A673 (cell line): ENCODE measurements around the gene HTR3A. TPM values are rescaled to one million over a fixed set of nuclear protein-coding genes. Genes with fewer than 3 reads are reported as not detected.

Source experiments
- BruUV-seq: library from RNA; stranded (reverse); fragments of 400-500 nt; replicated peaks from 2 replicates; lab custom pipeline; 2021; lab: Mats Ljungman, UMichigan
- CTCF ChIA-PET: fragments of 300-600 bp; sonication (Branson Sonifier 250); formaldehyde crosslinking; loops from one replicate; lab custom pipeline; 2022; ENCODE audit warnings: antibody characterized with exemption; lab: Charles Lee
- POLR2A ChIA-PET: fragments of 300-600 bp; sonication (Branson Sonifier 250); formaldehyde crosslinking; loops from one replicate; lab custom pipeline; 2022; ENCODE audit warnings: antibody characterized with exemption; ENCODE audit not compliant: low non-redundant PET; lab: Charles Lee
- DNase-seq: peaks from one replicate; pipeline ENCODE4 v3.0.0-alpha.2; 2015; ENCODE audit warnings: low spot score
- H3K27ac ChIP-seq: fragments of 200-600 bp; sonication (generic); 2 replicates; pipeline ENCODE4 v1.5.1; 2016; ENCODE audit warnings: mixed run types, low read depth, mild to moderate bottlenecking, mixed read lengths, antibody characterized with exemption, low read length; ENCODE audit not compliant: poor library complexity, severe bottlenecking
- H3K27me3 ChIP-seq: fragments of 200-600 bp; sonication (generic); replicated peaks from 2 replicates; pipeline ENCODE4 v1.6.1; 2017; ENCODE audit warnings: mixed run types, low read depth, mild to moderate bottlenecking, mixed read lengths, antibody characterized with exemption, low read length; ENCODE audit not compliant: insufficient read depth, poor library complexity
- H3K36me3 ChIP-seq: fragments of 200-600 bp; sonication (generic); 2 replicates; pipeline ENCODE4 v1.6.1; 2016; ENCODE audit warnings: mixed run types, mild to moderate bottlenecking, mixed read lengths, antibody characterized with exemption, low read length; ENCODE audit not compliant: insufficient read depth, poor library complexity, severe bottlenecking
- H3K4me1 ChIP-seq: fragments of 200-600 bp; sonication (generic); 2 replicates; pipeline ENCODE4 v1.6.1; 2017; ENCODE audit warnings: mixed run types, mild to moderate bottlenecking, mixed read lengths, antibody characterized with exemption, low read length; ENCODE audit not compliant: insufficient read depth, poor library complexity, severe bottlenecking
- H3K4me3 ChIP-seq: fragments of 200-600 bp; sonication (generic); 2 replicates; pipeline ENCODE4 v1.5.1; 2016; ENCODE audit warnings: low read depth, mixed run types, mild to moderate bottlenecking, mixed read lengths, low read length; ENCODE audit not compliant: poor library complexity, severe bottlenecking
- H3K9me3 ChIP-seq: fragments of 200-600 bp; sonication (generic); 2 replicates; pipeline ENCODE4 v1.6.1; 2016; ENCODE audit warnings: mixed run types, low read depth, mild to moderate bottlenecking, mixed read lengths, antibody characterized with exemption, low read length; ENCODE audit not compliant: poor library complexity, severe bottlenecking
- EZH2 ChIP-seq: fragments of 200-600 bp; sonication (generic); IDR thresholded peaks from 2 replicates; pipeline ENCODE4 v1.6.1; 2017; ENCODE audit warnings: borderline replicate concordance, low read depth, mild to moderate bottlenecking, mixed read lengths, antibody characterized with exemption, low read length; ENCODE audit not compliant: poor library complexity, severe bottlenecking
- intact Hi-C: fragments of 100-400 bp; cut with micrococcal nuclease; formaldehyde crosslinking; loops from one replicate; pipeline ENCODE4 v1.10.0; 2022; ENCODE audit not compliant: unreplicated experiment
- total RNA-seq: library from RNA; stranded (reverse); gene quantifications from 2 replicates; pipeline ENCODE4 v1.2.3, GENCODE V29; 2021
- TF ChIP-seq, protein P1 (sequence below): fragments of 300-800, 200-600 bp; sonication (generic); conservative IDR thresholded peaks from 2 replicates; pipeline ENCODE4 v1.5.1; 2017; ENCODE audit warnings: low read depth, mild to moderate bottlenecking, antibody characterized with exemption, low read length, moderate library complexity, mixed read lengths

Gene HTR3A
- total RNA-seq, 1 experiment from 2014 or later, result not detected

DNA sequence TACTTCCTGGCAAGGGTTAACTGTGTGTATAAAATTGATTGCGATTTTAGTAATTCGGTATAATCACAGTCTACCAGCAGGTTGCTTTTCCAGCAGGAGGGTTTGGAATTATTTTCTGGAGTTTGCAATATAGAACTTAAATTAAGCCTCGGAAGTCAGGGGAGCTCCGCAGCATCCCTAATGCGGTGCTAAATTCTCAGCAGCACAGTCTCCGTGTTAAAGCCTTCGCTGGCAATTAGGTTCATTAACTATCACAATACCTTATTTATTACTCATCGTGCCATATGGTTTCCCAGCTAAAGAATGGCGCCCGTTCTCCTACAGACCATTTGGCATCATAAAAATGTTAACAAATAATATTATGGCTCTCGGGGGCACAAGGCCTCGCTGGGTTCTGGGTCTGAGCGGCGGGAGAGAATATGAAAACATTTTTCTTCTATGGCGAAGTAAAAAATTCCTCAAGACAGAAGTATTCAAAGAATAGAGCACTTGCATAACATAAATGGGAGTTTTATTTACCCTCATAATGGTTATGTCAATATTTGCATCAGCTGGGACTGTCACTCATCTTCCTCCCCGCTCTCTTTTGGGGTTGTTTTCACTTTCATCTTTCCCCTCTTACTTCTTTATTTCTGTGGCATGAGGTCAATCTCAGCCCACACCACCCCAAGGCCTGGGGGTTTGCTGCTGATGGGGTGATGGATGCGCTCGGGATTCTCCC is 56.5 kb downstream of the HTR3A start:
- no peaks in the 10 kb centered on the region for H3K27me3 ChIP-seq
- POLR2A ChIA-PET, result interaction anchor here (0.5 kb wide), 1 partner anchor 416 kb away, joined by 3 read pairs; no protein-coding TSS in a partner anchor
- intact Hi-C loops, result no loop called here

DNA sequence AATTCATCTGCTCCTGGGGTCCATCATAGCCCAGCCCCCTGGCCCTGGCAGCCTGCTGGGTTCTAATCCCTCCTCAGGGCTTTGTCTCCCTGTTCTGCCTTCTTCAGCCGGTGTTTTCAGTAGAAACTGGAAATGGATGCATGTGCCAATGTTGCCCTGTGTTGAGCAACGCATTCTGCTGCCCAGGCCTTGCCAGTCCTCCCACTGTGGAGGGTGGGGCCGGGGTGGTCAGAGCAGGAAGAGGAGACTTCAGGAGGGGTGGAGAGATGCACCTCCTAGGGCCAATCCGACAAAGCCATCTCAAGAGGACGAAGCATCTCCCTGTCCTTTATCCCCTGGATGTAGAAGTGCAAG is 57.0 kb downstream of the HTR3A start:
- Histone ChIP-seq H3K27ac (no peak overlapping the region), H3K9me3 (no peaks in the 10 kb centered on the region), H3K36me3 (no peaks in the 10 kb centered on the region), H3K27me3 (no peaks in the 10 kb centered on the region), H3K4me3 (no peak overlapping the region), H3K4me1 (peaks cover 15% of the 10 kb centered on the region)
- DNase-seq, result no peak
- intact Hi-C loops, result no loop called here
- no TSS peak for BruUV-seq
- ChIA-PET CTCF (no interaction called here), POLR2A (no interaction called here)
- no peak for TF ChIP-seq EZH2
- TF ChIP-seq, protein P1, sequence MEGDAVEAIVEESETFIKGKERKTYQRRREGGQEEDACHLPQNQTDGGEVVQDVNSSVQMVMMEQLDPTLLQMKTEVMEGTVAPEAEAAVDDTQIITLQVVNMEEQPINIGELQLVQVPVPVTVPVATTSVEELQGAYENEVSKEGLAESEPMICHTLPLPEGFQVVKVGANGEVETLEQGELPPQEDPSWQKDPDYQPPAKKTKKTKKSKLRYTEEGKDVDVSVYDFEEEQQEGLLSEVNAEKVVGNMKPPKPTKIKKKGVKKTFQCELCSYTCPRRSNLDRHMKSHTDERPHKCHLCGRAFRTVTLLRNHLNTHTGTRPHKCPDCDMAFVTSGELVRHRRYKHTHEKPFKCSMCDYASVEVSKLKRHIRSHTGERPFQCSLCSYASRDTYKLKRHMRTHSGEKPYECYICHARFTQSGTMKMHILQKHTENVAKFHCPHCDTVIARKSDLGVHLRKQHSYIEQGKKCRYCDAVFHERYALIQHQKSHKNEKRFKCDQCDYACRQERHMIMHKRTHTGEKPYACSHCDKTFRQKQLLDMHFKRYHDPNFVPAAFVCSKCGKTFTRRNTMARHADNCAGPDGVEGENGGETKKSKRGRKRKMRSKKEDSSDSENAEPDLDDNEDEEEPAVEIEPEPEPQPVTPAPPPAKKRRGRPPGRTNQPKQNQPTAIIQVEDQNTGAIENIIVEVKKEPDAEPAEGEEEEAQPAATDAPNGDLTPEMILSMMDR, result no peak

More for the DNA sequence above, 56.5 kb downstream of the HTR3A start:
- no peak overlapping the region for H3K4me3 ChIP-seq
- no peaks in the 10 kb centered on the region for H3K36me3 ChIP-seq
- no peaks in the 10 kb centered on the region for H3K9me3 ChIP-seq
- DNase-seq, result no peak
- peaks cover 10% of the 10 kb centered on the region for H3K4me1 ChIP-seq
- no peak overlapping the region for H3K27ac ChIP-seq
- TF ChIP-seq EZH2, result no peak
- TF ChIP-seq, protein P1, result no peak
- CTCF ChIA-PET, result no interaction called here
- no TSS peak for BruUV-seq

DNA sequence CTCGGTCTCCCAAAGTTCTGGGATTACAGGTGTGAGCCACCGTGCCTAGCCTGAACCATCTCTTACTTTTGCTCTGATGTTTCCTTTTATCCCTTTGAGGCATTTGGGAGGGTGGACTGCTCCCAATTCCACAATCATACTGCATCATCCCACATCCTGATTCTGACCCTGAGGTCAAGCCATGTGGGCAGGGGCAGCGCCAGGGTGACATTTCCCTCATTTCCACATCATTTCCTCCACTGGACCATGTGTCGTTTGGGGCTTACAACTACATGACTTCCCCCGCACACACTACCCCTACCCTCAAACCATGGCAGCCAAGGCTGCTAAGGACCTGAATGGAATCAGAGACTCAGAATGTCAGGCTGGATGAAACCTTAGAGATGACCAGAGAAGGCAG is 58.2 kb downstream of the HTR3A start:
- no TSS peak for BruUV-seq
- DNase-seq, result no peak
- intact Hi-C loops, result no loop called here
- Histone ChIP-seq H3K4me3 (no peak overlapping the region), H3K4me1 (peaks cover 12% of the 10 kb centered on the region), H3K27ac (no peak overlapping the region), H3K36me3 (no peaks in the 10 kb centered on the region), H3K27me3 (no peaks in the 10 kb centered on the region), H3K9me3 (no peaks in the 10 kb centered on the region)
- TF ChIP-seq EZH2, result no peak
- TF ChIP-seq, protein P1, result no peak
- ChIA-PET POLR2A (no interaction called here), CTCF (no interaction called here)
